Endometrium (tissue), 2 donors: ENCODE results near the gene COPS6.

ENCODE experiments used
- FAIRE-seq: peaks from 2 replicates; lab custom pipeline; 2012; peaks lifted over from hg19 to GRCh38; lab: Jason Lieb, UNC
- donor health status: control.
- donor health status: control.

COPS6 gene

GRCh38 chr7:100088621-100089457, at the start of gene COPS6:
Gene COPS6, plus strand, starts transcription at chr7:100088969. Its CDS starts 22 bp downstream, at chr7:100088991.
- FAIRE-seq, result no peak

GRCh38 chr7:100040575-100040974, 48.2 kb upstream of the COPS6 start:
- FAIRE-seq, result no peak

GRCh38 chr7:100044718-100045117, 44.1 kb upstream of the COPS6 start:
- FAIRE-seq, result no peak

GRCh38 chr7:100048680-100049079, 40.1 kb upstream of the COPS6 start:
- no peak for FAIRE-seq

GRCh38 chr7:100049441-100050291, 39.1 kb upstream of the COPS6 start, which contains the start of gene ZSCAN21:
Gene ZSCAN21, plus strand, starts transcription at chr7:100049774. Its CDS starts 7,233 bp downstream, at chr7:100057007.
- FAIRE-seq, result no peak

- FAIRE-seq, result no peak
Measured at GRCh38 chr7:100051611-100052010, 37.2 kb upstream of the COPS6 start.

GRCh38 chr7:100053215-100053614, 35.6 kb upstream of the COPS6 start:
- no peak for FAIRE-seq

- no peak for FAIRE-seq
Measured at GRCh38 chr7:100057006-100057405, 31.8 kb upstream of the COPS6 start.

- FAIRE-seq, result no peak
Measured at GRCh38 chr7:100059251-100059739, 29.5 kb upstream of the COPS6 start.

- FAIRE-seq, result no peak
Measured at GRCh38 chr7:100061518-100062193, 27.1 kb upstream of the COPS6 start.

- no peak for FAIRE-seq
Measured at GRCh38 chr7:100063376-100063775, 25.4 kb upstream of the COPS6 start.

GRCh38 chr7:100064162-100064561, 24.6 kb upstream of the COPS6 start:
- FAIRE-seq, result no peak

- peak; percentile 91 for FAIRE-seq
Measured at GRCh38 chr7:100065452-100066186, 23.1 kb upstream of the COPS6 start.

- FAIRE-seq, result no peak
Measured at GRCh38 chr7:100066953-100067352, 21.8 kb upstream of the COPS6 start.

GRCh38 chr7:100069991-100070390, 18.8 kb upstream of the COPS6 start:
- no peak for FAIRE-seq

- no peak for FAIRE-seq
Measured at GRCh38 chr7:100071018-100071723, 17.6 kb upstream of the COPS6 start.

- FAIRE-seq, result no peak
Measured at GRCh38 chr7:100072462-100072861, 16.3 kb upstream of the COPS6 start.

GRCh38 chr7:100074841-100075240, 13.9 kb upstream of the COPS6 start:
- FAIRE-seq, result no peak

GRCh38 chr7:100075418-100075817, 13.4 kb upstream of the COPS6 start:
- no peak for FAIRE-seq

- no peak for FAIRE-seq
Measured at GRCh38 chr7:100077205-100077604, 11.6 kb upstream of the COPS6 start.

- no peak for FAIRE-seq
Measured at GRCh38 chr7:100079024-100079560, 9.7 kb upstream of the COPS6 start.
